GM18505 (cell line): ENCODE results near the gene HELB.

Source experiments
- ATAC-seq: cut with Tn5 transposase; IDR thresholded peaks from one replicate; pipeline ENCODE4 v1.9.1; 2021; ENCODE audit not compliant: unreplicated experiment
- POLR2A ChIP-seq: IDR thresholded peaks from 4 replicates; pipeline ENCODE4 v1.6.1; 2011; ENCODE audit warnings: borderline replicate concordance; ENCODE audit not compliant: insufficient read depth, insufficient read length; ENCODE audit errors: extremely low read depth

The HELB gene

GRCh38 chr12:66301944-66302826, at the start of gene HELB:
Gene HELB, plus strand, starts transcription at chr12:66302493. Its CDS starts 111 bp downstream, at chr12:66302604.
- peak; percentile 95 for ATAC-seq
- peak; percentile 87 for TF ChIP-seq POLR2A

GRCh38 chr12:66252771-66253170, 49.5 kb upstream of the HELB start:
- TF ChIP-seq POLR2A, result no peak
- no peak for ATAC-seq

- no peak for ATAC-seq
- no peak for TF ChIP-seq POLR2A
Measured at GRCh38 chr12:66255737-66256136, 46.6 kb upstream of the HELB start.

- TF ChIP-seq POLR2A, result no peak
- no peak for ATAC-seq
Measured at GRCh38 chr12:66258011-66258410, 44.3 kb upstream of the HELB start.

- ATAC-seq, result no peak
- no peak for TF ChIP-seq POLR2A
Measured at GRCh38 chr12:66262737-66263136, 39.6 kb upstream of the HELB start.

- TF ChIP-seq POLR2A, result no peak
- ATAC-seq, result no peak
Measured at GRCh38 chr12:66268562-66268961, 33.7 kb upstream of the HELB start.

- no peak for ATAC-seq
Measured at GRCh38 chr12:66269142-66269541, 33.2 kb upstream of the HELB start.

GRCh38 chr12:66269757-66270383, 32.4 kb upstream of the HELB start:
- ATAC-seq, result no peak
- no peak for TF ChIP-seq POLR2A

More at GRCh38 chr12:66269142-66269541, 33.2 kb upstream of the HELB start:
- TF ChIP-seq POLR2A, result no peak

- TF ChIP-seq POLR2A, result no peak
- no peak for ATAC-seq
Measured at GRCh38 chr12:66270613-66271012, 31.7 kb upstream of the HELB start.

- ATAC-seq, result no peak
- no peak for TF ChIP-seq POLR2A
Measured at GRCh38 chr12:66272650-66273049, 29.6 kb upstream of the HELB start.

- ATAC-seq, result no peak
- no peak for TF ChIP-seq POLR2A
Measured at GRCh38 chr12:66273147-66273546, 29.1 kb upstream of the HELB start.

- no peak for TF ChIP-seq POLR2A
- ATAC-seq, result no peak
Measured at GRCh38 chr12:66275040-66275439, 27.3 kb upstream of the HELB start.

GRCh38 chr12:66279123-66279712, 23.1 kb upstream of the HELB start:
- no peak for ATAC-seq
- TF ChIP-seq POLR2A, result no peak
